ENCODE measurements around the gene DGKI.

The DGKI gene

DNA sequence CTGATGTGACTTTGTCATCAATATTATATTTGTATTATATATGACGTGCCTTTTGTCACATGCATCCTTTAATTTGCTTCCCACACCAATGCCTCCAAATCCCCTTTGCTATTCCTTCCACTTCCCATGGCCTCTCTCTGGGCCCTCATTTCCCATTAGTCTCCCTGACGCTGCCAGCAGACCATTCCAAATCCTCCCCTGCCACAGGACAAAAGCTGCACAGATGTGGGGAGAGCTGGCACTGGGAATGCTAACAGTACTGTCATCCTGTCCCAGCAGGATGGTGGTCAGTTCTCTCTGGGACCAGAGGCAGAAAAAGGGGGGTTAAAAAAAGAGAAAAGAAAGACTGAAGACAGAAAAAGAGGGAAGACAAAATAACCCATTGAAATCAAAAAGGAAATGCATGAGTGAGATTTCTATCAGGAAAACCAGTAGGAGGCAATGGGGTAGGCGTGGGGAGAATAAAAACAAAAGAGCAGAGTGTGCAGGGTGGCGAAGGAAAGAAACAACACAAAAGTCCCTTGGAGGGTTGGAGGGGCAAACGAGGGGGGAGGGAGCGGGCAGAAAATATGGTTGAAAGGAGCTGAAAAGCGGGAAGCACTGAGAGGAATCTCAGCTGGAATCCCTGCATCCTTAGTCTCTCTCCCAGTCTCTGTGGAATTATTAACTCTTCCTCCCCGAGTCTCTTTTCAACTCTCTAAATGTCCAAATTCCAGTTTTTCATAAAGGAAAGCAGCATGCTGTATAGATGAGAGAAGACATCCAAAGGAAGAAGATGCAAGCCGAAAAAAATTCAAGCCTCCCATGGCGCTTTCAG is 444.0 kb downstream of the DGKI start:
- no peak for DNase-seq

DNA sequence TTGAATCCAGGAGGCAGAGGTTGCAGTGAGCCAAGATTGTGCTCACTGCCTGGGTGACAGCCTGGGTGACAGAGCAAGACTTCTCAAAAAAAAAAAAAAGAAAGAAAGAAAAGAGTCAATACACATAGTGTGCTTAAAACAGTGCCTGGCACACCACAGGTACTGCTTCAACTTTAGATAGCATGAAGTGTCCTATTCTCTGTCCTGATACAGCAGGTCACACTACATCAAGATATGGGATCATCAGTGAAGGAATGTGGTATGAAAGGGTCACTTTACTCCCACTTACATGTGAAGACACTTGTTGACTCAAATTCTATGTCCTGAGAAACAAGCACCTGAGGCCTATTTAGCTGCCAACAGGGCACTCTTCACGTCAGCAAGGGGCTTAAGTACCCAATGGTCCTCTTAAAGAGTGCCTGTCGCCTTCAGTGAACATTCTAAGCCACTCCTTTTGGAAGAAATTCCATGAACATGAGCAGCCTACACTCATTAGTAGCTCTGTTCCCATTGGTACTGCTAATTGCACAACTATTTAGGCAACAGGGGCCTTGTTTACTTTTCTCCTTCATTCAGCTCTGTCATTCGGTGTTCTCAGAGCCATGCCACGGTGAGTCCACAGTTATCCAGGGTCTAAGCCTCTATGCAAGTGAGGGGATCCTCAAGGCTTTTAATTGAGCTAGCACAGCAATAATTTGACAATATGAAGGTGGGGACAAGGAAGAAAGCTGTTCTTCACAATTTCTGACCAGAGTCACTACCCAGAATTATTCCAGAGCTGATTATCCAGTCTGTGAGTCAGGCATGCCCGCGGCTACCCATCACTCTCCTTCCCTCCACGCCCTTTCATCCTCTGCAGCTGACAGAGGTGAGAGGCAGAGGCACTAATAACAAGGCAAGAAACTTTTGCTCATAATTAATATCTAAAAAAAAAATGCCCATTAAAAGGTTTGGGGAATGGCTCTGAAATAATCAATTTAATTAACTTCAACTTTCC is 446.6 kb downstream of the DGKI start:
- DNase-seq = no peak

GRCh38 chr7:137396051-137396450 is 450.7 kb downstream of the DGKI start:
- no peak for DNase-seq

DNA sequence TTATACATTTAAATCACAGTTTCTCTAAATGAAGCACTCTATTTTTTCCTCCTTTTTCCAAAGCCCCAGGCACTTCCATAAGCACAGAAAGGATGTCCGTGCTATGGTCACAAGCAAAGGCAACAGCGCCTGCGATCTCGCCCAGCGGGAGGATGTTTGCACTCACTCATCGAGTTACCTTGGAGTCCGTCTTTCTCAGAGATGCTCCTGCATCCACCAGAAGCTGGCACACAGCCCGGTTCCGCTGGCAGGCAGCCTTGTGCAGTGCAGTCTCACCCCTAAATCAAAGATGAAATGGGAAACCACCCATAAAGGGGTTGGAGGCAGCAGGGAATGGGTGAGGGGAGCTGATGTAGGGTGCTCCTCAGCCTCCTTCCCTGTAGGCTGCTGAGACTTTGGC is 451.4 kb downstream of the DGKI start:
- no peak for DNase-seq

- no peak for DNase-seq
Observed at GRCh38 chr7:137393570-137393969, 453.2 kb downstream of the DGKI start.

GRCh38 chr7:137390076-137390475 is 456.7 kb downstream of the DGKI start:
- peak in 1 of 2 experiments; percentile 25 for DNase-seq

GRCh38 chr7:137388916-137389315 is 457.9 kb downstream of the DGKI start:
- no peak for DNase-seq

DNA sequence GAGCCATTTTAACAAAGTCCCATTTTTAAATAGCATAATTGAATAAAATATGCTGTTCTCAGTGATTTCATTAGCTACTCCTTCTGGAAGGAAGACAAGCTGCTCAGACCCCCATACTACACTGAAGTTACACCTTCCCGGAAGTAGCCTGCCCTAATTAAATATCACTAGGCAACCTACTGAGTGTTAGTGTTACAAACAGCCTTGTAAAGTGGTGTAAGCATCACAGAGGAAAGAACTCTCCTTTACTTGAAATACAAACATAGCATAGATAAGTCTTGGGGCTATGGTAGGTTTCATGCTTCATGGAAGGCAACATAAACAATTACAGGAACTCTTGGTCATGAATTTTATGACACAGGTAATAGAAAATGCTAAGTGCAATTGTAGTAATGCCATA is 459.8 kb downstream of the DGKI start:
- DNase-seq = no peak

DNA sequence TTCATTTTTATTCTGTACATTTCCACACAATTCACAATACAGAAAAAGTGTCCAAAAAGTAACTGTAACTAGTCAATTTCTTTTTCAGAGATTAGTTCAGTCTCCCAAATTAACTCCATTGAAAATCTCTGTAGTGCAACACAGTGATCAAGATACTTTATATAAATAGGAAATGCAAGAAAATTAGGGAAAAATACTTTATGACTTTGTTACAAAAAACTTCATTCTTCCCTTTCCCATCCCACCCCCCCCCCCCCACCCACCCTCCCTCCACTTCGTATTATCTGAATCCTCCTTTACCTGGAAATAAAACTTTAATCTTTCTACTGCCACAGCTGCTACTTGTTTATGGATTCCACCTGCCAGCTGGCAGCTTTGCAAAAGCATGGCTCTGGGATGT is 465.7 kb downstream of the DGKI start:
- DNase-seq = no peak

DNA sequence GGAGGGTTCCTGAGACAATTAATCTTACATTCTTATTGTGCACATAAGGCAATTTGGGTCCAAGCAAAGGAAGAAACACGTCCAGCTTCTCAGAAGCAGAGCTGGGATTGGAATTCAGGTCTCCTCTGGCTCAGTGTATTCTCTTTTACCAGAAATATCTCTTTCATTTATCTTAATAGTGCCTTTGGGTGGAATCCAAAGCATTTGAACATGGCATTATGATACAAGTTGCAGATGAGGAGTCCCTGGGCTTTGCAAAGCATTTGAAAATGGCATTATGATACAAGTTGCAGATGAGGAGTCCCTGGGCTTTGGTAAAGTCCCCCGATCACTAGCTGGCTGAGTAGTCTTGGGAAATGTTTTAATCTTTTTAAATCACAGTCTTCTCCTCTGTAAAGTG is 473.3 kb downstream of the DGKI start:
- DNase-seq = no peak

DNA sequence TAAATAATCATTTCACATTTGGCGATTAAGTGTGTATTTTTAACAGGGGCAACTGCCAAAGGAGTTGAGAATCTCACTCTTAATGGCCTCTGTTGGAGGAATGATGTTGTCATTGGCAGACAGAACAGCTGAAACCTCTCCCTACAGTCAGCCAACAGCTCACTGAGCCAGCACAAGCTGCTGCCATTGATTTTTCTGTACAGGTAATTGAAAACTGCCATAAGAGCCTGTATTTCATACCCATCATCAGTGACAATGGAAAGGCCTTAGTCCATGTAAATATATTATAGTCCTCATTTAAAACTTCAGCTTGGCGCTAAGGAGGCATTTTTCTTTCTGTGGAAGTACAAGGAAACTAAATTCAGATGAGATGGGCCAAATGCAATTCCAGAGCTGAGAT is 475.2 kb downstream of the DGKI start:
- DNase-seq = no peak

DNA sequence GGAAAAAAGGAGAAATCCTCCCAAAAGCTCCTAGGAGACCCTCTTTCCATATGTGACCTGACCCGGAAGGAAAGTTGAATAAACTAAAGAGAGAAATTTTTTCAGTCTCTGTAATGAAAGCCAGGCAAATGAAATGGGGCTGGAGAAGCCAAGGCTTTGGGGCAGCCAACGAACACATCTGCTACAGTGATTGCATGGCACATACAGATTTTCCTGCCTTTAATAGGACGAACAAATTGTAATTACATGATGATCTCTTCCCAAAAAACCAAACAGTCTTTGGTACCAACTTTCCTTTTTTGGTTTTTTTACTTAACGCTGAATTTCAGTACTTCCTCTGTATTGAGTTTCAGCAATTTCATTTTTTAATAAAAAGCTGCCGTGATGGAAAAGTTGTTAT is 479.8 kb downstream of the DGKI start:
- no peak for DNase-seq

- no peak for DNase-seq
Observed at GRCh38 chr7:137363683-137364082, 483.1 kb downstream of the DGKI start.

DNA sequence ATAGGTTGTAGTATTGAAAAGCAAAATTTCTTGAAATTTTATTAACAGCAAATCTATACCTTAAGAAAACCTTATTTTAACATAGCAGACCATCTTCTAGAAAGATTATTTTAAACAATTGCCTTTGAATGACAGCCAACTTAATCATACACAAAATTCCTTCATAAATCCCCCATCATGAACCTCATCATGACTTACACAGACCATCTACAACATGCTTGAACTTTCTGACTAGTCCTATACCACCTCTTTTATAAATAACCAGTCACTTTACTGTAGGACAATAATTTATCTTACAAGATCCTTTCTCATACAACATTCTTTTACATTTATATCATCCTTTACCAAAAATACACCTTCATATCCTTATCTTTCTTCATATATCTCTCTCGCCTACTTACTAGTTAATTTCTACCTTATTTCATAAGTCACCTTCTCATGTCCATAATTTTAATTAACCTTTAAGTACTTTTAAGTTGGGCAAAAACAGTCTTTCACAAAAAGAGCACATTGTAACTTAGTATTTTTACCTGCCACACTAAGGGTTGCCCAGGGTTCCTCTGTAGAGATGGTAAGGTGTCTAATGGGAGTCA is 486.6 kb downstream of the DGKI start:
- DNase-seq = no peak

- no peak for DNase-seq
Observed at GRCh38 chr7:137354961-137355360, 491.8 kb downstream of the DGKI start.

GRCh38 chr7:137354396-137354795 is 492.4 kb downstream of the DGKI start:
- DNase-seq = no peak

GRCh38 chr7:137351941-137352340 is 494.8 kb downstream of the DGKI start:
- DNase-seq = no peak

DNA sequence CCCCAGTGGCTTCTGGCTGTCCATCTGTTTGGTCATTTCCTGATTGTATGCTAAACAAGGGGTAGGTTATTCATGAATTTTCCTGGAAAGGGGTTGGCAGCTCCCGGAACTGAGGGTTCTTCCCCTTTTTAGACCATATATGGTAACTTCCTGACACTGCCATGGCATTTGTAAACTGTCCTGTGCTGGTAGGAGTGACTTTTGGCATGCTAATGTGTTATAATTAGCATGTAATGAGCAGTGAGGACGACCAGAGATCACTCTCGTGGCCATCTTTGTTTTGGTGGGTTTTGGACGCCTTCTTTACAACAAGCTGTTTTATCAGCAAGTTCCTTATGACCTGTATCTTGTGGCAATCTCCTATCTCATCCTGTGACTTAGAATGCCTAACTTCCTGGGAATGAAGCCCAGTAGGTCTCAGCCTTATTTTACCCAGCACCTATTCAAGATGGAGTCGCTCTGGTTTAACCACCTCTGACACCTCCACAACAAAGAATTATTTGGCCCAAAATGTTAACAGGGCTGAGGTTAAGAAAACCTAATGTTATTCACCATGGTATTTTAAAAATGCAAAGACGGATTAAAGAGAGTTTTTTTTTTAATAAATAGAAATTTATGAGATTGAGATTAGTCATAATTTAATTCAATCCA is 500.9 kb downstream of the DGKI start:
- no peak for DNase-seq

DNA sequence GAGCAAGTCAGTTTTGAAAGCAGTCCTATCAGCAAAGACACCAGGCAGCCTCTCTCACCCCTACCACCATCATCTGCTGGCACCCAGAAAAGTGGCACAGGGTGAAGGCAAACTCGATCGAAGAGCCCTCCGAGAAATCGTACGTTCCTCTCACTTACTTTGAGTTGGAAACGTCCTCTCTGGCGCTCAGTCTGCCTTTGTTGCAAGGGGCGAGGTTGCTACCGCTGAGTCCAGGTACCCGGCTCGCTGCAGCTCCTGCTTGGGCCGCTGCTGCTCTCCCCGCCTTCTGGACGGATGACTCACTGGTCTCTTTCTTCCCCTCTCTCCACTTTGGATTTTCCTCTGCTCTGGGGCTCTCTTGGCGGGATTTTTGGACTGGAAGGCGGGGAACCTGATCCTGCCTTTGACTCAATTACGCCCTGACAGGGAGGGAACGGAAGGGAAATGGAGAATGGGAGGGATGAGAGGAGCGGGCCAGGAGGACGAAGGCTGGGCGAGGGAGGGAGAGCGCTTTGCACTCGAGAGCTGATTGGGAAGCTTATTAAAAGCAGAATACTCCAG is 503.4 kb downstream of the DGKI start, which contains the start of gene PTN:
PTN (minus strand) TSS at position 453 of the 561 bp plus-strand sequence. CDS start 88,760 bp downstream, outside the sequence.
- DNase-seq = no peak

DNA sequence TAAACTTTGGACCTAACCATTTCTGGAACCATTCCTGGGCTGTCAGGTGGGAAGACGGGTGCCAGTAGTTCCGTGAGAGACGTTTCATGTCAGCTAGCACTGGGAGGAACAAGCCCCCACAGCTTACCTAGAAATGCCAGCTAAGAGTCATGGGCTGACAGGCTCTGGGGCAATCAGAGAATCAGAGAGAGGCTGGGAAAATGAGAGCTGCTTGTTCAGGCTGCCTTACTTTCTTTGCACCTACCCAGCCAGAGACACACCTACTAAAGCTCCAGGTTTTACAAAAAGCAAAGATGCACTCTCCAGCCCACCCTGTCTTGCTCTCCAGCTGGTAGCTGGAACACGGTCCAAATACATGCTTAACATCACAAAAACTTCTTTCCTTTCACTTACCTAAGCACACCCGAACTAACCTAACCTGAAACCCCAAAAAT is 503.9 kb downstream of the DGKI start:
- DNase-seq = no peak

- no peak for DNase-seq
Observed at GRCh38 chr7:137342265-137342664, 504.5 kb downstream of the DGKI start.

DNA sequence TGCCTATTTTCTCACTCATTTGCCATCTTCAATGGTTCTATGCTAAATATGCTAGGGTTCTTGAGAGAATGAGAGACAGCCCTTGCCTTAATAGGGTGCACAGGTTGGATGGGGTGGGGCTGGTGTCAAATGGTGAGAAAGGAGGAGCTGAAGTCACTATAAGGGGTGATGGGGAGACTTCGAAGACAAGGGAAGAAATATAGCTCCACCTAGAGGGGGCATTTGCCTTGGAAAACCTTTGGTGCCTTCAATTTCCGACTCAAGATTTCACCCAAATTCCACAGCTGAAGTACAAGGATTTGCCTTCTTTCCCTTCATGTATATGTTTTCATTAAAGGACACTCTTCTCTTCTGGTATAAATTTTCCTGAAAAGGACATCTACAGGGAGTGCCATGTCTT is 508.9 kb downstream of the DGKI start:
- no peak for DNase-seq
